GM21367 (cell line): ENCODE data around the gene FLAD1.
A peak's percentile ranks its signal among the peaks of the same experiment; 100 is the strongest.
"Not testable (repeated sequence)": the region's sequence is repeated elsewhere in the genome, so short reads cannot be mapped to it uniquely, and the experiment has no call there.

Experiments
- ATAC-seq: cut with Tn5 transposase; IDR thresholded peaks from one replicate; pipeline ENCODE4 v1.9.1; 2021; ENCODE audit not compliant: unreplicated experiment

FLAD1 gene

DNA sequence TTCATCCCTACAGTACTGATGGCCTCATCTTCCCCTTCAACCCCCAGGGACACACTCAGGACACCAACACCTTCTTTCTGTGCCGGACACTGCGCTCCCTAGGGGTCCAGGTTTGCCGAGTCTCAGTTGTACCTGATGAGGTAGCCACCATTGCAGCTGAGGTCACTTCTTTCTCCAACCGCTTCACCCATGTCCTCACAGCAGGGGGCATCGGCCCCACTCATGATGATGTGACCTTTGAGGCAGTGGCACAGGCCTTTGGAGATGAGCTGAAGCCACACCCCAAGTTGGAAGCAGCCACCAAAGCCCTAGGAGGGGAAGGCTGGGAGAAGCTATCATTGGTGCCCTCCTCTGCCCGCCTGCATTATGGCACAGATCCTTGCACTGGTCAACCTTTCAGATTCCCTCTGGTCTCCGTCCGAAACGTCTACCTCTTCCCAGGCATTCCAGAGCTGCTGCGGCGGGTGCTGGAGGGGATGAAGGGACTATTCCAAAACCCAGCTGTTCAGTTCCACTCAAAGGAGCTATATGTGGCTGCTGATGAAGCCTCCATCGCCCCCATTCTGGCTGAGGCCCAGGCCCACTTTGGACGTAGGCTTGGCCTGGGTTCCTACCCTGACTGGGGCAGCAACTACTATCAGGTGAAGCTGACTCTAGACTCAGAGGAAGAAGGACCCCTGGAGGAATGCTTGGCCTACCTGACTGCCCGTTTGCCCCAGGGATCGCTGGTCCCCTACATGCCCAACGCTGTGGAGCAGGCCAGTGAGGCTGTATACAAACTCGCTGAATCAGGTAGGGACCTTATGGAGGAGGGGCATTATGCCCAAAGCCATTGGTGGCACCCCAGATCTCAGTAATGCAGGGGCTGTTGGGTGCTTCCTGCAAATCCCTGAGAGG, 5.2 kb downstream of the FLAD1 start:
- no peak for ATAC-seq

DNA sequence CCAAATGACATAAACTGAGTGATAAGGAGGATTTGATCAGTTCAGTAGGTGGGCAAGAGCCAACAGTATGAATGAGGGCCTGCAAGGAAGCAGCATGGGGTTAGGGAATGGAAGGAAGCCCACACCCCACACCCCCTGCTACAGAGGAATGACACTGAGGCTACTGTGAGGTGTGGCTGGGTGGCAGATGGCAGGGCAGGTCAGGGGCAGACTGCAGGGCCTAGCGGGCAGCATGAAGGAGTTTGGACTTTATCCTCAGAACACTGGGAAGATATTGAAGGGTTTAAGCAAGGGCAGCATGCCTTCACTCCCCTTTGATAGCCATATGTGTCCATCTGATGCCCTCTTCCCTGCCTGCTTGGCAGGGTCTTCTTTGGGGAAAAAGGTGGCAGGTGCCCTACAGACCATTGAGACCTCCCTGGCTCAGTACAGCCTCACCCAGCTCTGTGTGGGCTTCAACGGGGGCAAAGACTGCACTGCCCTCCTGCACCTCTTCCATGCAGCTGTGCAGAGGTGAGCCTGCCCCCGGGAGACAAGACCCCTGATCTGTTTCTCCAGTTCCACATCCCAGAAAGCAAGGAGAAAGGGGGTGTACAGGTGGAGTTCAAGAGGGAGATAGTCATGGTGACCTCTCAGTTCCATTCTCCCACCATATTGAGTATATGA, 6.2 kb downstream of the FLAD1 start:
- no peak for ATAC-seq

DNA sequence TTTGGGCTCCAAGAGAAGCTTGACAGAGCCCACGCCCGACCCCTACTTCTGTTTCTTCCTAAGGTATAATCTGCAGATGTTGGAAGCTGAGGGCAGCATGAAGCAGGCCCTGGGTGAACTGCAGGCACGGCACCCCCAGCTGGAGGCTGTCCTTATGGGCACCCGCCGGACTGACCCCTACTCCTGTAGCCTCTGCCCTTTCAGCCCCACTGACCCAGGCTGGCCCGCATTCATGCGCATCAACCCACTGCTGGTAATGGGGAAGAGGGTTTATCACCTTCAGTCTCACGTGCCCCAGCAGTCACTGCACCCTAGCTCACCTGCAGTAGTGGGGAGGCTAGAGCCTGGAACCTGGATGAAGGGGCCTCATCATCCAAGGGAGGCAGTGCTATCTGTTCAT, 7.1 kb downstream of the FLAD1 start:
- no peak for ATAC-seq

DNA sequence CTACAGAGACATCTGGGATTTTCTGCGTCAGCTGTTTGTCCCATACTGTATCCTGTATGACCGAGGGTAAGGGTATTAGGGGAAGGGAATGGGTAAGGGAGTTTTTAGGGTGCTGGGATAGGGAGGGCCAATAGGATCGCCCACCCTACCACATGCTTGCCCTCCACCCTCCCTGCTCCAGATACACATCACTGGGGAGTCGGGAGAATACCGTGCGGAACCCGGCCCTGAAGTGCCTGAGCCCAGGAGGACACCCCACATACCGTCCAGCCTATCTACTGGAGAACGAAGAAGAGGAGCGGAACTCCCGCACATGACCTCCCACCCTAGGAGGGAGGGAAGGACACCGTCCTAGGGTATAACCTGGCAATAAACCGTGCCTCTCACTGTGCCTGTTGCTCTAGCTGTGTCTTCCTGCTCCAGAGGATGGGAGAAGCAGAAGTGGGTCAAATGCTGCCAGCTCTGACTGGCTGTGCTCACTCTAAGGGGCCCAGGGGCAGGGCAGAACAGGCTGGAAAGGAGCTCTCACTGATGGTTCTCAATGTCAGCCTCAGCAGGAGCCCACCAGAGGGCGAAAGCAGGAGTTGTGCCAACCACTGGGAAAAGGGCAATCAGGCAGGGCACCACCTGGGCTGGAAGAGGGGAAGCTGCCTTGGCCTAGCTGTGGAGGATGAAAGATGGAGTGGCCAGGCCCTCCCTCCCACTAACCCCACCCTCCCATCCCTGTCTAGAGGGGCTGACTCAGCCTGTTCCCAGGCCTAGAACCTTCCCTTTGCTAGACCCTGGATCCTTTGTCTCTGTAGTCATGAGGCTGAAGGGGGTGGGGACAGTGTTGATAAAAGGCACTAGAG, 9.8 kb downstream of the FLAD1 start:
- ATAC-seq = no peak

DNA sequence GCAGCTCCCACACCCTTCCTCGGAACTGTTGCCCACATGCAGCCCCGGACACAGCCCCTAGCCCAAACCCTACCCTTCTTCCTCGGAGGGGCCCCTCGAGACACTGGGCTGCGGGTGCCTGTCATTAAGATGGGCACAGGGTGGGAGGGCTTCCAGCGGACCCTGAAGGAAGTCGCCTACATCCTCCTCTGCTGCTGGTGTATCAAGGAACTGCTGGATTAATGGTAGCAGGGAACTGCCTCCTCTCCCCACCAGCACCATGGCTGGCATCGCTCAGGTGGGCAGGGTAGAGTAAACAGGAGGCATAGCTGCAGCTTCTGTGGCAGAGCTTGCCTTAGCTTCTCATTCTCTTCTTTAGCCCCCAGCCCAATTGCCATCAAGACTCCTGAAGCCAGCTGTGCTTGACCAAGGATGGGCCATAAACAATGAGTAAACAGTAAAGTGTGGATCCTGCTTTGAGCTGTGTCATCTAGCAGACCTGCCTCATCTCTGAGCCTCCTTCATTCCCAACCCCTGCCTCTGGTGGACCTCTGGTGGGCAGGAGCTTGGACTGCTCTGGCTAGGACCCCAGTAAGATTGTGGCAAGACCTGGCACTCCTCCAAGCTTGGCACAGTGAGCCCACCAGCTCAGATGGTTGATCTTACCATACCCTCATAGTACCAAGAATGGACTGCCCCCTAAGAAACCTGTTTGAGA, 10.6 kb downstream of the FLAD1 start, which contains the start of gene LENEP:
TSS of gene LENEP (plus strand) at position 15 of the 697 bp plus-strand sequence. CDS start at position 37, 22 bp downstream.
- ATAC-seq = no peak

DNA sequence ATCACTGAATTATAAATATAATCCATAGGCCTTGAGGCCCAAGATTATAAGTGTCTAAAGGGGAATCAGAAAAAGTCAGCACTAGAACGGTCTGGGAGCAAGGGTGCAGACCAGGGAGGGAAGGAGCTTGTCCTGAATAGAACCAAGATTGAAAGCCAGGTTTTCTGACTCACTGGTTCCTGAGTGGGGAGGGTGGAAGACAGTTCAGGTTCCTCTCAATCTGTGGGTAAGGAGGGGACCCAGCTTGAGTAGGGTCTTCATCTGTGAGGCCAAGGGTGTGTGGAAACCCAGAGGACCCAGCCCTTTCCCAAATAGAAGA, 11.1 kb downstream of the FLAD1 start:
- no peak for ATAC-seq

DNA sequence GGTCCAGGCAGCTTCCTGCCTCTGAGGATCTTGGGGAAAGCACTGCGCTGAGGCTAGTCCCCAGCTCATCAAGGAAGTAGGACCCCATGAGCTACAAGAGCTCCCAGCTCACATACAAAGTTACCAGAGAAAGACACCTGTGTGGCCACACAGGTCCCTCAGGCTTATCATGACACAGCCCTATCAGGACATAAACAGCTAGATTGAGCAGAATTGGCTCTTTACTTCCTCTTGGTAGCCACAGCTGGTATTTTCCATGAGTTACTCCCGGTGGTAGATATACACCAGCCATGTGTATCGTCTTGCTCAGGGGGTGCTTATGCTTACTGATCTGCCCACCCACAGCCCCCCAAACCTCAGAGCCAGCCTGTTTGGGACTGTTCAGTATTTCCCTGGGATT, 11.4 kb downstream of the FLAD1 start:
- ATAC-seq = no peak

DNA sequence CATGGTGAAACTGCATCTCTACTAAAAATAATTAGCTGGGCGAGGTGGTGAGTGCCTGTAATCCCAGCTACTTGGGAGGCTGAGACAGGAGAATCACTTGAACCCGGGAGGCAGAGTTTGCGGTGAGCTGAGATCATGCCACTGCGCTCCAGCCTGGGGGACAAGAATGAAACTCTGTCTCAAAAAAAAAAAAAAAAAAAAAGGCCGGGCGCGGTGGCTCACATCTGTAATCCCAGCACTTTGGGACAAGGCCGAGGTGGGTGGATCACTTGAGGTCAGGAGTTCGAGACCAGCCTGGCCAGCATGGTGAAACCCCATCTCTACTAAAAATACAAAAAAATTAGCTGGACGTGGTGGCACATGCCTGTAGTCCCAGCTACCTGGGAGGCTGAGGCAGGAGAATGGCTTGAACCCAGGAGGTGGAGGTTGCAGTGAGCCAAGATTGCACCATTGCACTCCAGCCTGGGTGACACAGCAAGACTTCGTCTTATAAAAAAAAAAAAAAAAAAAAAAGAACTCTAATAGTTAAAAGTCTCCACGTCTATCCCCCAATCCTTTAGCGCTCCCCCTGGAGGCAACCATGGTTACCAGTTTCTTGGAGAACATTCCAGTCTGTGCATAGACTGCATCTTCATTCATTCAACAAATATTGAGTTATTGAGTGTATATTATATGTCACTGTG, 12.3 kb downstream of the FLAD1 start:
- not testable (repeated sequence) for ATAC-seq

DNA sequence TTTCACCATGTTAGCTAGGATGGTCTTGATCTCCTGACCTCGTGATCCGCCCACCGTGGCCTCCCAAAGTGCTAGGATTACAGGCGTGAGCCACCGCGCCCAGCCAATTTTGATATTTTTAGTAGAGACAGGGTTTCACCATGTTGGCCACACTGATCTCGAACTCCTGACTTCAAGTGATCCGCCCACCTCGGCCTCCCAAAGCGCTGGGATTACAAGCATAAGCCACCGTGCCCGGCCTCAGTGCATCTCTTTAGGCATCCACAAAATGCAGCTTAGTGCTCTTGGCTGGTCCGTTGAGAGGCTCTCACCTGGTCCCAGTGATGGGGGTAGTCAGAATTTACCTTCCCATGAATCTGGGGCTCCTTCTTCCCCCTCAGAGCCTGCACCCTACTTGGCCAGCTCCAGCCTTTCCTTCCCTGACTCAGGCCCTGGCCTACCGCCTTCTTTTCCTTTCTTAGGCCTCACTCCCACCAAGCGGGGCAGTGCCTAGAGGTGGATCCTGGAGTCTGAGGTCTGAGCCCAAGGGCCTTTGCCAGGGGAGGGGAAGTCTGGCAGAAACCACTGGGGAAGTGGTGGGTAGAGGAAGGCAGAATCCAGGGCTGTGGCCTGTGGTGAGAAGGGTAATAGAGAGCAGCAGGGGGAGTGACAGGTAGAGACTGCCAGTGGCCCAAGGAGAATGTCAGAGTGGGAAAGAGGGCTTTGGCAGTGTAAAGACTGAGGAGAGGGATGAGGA, 14.0 kb downstream of the FLAD1 start:
- no peak for ATAC-seq

DNA sequence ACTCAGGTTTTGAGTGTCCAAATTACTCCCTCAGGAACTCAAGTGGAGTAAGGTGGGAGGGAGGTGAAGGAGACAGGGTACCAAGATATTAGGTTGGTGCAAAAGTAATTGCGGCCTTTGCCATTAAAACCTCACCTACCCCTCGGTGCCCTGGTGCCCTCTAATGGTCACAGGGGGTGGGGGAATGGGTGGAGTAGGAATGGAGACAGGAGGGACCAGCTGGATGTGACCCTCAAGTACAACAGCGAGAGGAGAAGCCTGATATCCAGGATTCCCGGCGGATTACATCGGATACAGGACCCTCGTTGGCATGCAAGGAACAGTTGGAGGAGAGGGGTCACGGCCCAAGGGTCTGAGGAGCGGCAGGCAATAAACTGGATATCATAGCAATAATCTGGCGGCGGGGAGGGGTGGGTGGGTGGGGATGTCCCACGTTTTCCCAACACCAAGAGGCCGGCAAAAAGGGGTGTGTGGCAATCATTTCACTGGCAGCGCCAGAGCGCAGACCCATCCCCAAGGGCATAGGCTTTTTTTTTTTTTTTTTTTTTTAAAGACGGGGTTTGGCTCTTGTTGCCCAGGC, 15.1 kb downstream of the FLAD1 start:
- ATAC-seq = no peak

DNA sequence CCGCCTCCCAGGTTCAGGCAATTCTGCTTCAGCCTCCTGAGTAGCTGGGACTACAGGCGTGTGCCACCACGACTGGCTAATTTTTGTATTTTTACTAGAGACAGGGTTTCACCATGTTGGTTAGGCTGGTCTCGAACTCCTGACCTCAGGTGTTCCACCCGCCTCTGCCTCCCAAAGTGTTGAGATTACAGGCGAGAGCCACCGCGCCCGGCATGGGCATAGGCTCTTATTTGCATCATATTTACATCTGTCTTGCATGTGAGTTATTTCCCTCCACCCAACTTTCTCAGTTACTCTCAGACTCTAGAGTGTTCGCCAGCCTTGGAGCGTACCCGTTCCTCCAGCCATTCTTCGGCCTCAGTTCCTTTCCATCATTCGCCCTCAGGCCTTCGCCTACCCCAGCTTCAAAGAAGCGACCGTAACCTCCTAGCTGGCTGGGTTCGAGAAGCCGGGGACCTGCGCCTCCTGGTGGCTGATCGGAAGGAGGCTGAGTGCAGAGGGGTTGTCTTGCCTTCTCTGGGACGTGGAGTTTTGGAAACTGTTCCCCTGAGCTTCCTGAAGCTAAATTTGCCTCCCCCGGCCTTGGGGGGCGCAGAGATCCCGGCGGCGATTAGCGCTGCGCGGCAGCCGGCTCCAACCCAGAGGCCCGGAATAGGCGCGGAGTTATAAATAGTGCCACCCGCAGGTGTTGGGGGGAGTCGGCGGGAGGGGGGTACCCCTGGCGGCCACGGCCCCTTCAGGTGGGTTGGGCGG, 15.8 kb downstream of the FLAD1 start:
- no peak for ATAC-seq

DNA sequence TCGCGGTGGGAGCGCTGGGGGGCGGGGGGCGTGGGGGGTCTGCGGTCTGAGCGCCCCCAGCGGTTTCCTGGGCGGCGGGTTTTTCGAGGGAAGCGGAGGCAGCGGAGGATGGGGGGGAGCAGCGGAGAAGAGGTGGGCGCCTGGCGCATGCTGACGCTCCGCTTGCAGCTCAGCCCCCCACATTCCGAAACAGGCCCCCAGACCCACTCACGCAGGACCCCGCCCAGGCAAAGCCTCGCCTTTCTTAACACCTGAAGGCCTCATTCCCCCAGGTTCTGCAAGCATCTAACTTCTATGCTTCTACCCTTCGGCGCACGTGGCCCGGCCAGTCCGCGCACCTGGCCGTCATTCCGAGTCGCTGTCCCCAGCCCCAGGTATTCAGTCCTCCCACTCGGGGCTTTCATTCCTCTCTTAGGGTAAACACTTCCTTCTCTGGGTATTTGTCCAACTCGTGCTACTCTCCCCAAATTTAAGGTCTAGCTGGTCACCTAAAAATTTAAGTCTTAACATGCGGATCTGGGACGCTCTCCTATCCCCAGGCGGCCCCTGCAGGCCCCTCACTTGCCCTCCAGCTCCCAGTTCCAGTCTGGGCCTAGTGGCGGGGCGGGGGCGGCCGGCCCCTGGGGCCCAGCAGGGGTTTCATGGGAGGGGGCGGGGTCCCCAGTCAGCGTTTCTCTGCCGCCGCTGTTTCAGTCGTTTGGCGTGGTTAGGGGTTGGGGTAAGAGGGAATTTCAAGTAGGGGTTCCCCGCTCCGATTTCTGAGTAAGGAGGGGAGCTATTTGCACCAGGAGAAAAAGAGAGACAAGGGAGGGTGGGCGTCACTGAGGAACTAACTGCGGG, 16.6 kb downstream of the FLAD1 start:
- no peak for ATAC-seq

DNA sequence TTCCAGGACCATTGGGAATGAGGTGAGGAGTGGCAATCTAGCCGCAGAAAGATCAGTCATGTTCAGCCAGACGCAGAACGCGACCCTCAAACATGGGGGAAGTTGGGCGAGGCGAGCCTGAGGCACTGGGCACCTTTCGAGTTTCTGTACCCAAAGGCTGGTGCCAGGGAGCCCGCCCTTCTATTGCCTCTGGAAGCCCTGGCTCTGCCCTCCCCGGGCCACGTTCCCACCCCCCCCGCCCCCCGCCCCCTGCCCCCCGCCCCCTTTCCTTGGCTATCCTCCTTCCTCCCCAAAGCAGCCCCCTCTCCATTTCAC, 17.2 kb downstream of the FLAD1 start:
- ATAC-seq = no peak

DNA sequence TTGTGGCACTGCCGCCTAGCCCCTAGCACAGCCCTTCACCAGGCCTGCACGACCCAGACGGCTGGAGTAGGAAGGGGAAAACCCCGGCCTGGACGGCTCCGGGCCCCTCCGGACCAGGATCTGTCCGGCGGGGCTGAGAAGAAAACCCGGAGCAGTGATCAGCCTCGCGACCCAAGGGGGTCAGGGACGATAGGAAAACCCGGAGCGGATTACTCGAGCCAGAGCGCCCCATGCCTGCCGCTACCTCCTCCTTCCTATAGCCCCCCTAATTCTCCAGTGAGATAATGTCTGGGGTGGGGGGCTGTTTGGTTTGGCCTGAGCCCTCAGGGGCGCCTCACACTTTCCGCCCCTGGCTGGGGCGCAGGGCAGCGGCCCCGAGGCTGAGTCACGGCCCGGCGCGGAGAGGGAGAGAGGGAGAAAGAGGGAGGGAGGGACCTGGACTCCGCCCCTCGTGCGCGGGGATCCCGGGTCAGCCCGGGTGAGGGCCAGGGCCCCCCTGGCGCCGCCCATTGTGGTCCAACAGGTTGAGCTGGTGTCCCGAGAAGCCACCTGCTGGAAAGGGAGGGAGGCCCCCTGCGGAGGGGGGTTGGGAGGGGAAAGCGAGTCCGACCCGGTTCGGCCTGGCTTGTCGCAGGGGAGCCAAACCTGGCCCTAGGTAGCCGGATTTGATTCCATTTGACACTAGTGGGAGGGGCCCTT, 17.7 kb downstream of the FLAD1 start:
- peak; percentile 24 for ATAC-seq

DNA sequence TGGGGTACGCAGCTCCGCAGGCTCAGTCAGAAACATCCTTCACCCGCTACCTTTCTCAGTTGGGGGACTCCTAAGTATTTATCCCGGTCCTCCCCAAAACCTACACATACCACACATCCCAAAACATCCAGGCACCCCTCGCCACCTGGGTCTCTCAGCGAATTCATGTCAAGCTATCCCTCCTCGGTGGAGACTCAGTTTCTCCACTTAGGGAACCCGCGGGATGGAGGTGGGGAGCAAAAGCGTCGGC, 18.2 kb downstream of the FLAD1 start:
- no peak for ATAC-seq

DNA sequence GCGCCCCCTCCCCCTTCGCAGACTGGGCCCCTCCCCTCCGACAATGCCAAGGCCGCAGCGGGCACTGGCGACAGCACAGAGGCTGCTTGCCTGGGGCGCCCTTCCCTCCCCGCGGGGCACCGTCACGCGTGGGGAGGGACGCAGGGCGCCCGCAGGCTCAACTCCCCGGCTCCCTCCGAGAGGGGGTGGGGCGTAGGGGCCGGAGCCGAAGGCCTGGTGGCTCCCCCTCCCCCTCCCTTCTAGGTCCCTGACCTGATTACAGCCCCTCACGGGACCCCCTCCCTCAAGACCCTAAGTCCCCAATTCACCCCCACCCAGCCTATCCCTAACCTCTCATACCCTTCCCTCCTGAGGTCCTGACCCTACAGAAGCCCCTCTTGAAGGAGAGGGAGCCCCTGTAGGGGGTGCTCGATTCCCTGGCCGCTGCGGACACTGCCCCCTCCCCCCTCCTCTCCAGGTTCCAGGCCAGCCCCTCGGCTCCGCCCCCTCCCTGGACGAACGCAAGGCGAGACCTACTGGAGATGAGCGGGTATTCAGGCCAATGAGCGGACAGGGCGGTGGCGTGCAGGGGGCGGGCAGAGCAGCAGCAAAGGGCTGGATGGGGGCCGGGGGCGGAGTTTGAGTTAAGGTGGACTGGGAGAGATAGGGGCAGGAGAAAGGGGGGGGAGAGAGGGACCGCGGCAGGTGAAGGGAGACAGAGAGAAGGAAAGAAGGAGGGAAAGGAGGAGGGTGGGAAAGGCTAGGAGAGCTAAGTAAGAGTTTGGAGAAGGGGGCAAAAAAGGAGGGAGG, 18.7 kb downstream of the FLAD1 start:
- ATAC-seq = peak; percentile 33
